HL-60 (cell line): ENCODE data around the gene DUOX2.

Source experiments
- DNase-seq, 2 experiments: peaks; one replicate each; pipeline ENCODE4 v3.0.0-alpha.2; 2010 to 2020; ENCODE audit warnings: low read depth in 1 of 2, low spot score in 1 of 2
- H3K27ac ChIP-seq: fragments of 250-450 bp; sonication (Bioruptor Pico); replicated peaks from 2 replicates; pipeline ENCODE4 v1.5.1; 2020; ENCODE audit warnings: mild to moderate bottlenecking, moderate library complexity
- H3K27me3 ChIP-seq: fragments of 250-450 bp; sonication (Bioruptor Pico); 2 replicates; pipeline ENCODE4 v1.5.1; 2021; ENCODE audit warnings: mild to moderate bottlenecking, moderate library complexity; ENCODE audit not compliant: insufficient read depth, poor library complexity, severe bottlenecking
- H3K4me3 ChIP-seq: replicated peaks from 2 replicates; pipeline ENCODE4 v1.5.1; 2011; ENCODE audit warnings: mild to moderate bottlenecking, control low read depth, low read length; ENCODE audit not compliant: insufficient read depth
- GABPA ChIP-seq: IDR thresholded peaks from 2 replicates; pipeline ENCODE4 v1.6.1; 2012; ENCODE audit warnings: low read depth
- POLR2AphosphoS5 ChIP-seq: IDR thresholded peaks from 2 replicates; pipeline ENCODE4 v1.6.1; 2012; ENCODE audit warnings: low read depth
- SPI1 ChIP-seq: IDR thresholded peaks from 2 replicates; pipeline ENCODE4 v1.6.1; 2012; ENCODE audit warnings: low read depth, mild to moderate bottlenecking, borderline replicate concordance
- long read RNA-seq: library from polyadenylated mRNA; unstranded; transcript quantifications from one replicate; pipeline ENCODE4 v2.0.0, GENCODE V29; 2020
- TF ChIP-seq, protein P1 (sequence below): IDR thresholded peaks from 2 replicates; pipeline ENCODE4 v1.6.1; 2012; ENCODE audit warnings: low read depth; ENCODE audit not compliant: insufficient replicate concordance
- TF ChIP-seq, protein P2 (sequence below): IDR thresholded peaks from one replicate; pipeline ENCODE4 v1.5.1; 2011; ENCODE audit warnings: low read length, control low read depth, inconsistent platforms; ENCODE audit not compliant: insufficient read depth

DUOX2 gene
- long read RNA-seq, result 0 reads

DNA sequence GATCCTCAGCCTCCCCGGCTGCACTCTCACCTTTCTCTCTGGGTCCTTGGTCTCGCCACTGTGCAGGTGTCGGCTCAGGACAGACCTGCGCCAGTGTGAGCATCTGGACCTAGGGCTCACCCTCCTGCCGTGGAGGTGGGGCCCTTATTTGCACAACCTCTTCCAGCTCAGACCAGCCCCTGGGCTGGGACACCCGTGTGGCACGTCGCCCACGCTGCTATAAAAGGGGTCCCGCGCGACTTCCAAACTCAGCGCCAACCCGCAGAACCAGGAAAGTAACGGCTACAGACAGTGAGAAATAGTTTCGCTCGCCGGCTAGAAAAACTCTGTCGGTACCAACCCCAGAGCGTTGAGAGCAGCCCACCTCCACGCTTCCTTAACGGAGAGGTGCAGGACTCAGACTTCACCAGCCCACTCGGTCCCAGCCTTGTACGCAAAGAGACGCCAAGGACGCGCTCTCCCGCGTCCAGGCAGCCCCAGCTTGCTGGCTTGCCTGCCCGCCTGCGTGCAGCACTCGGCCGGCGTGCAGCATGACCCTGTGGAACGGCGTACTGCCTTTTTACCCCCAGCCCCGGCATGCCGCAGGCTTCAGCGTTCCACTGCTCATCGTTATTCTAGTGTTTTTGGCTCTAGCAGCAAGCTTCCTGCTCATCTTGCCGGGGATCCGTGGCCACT is at the start of gene DUOX2, which contains the start of gene DUOXA2:
DUOX2 (minus strand) TSS at position 97 of the 675 bp plus-strand sequence. CDS start 761 bp downstream, outside the sequence.
DUOXA2 (plus strand) TSS at position 251 of the 675 bp plus-strand sequence; CDS start at position 531, 280 bp downstream.
- Histone ChIP-seq H3K27me3 (peaks cover 72% of the 10 kb centered on the region), H3K4me3 (no peak within 1 kb of the TSS), H3K27ac (no peak within 1 kb of the TSS)
- TF ChIP-seq, protein P1, sequence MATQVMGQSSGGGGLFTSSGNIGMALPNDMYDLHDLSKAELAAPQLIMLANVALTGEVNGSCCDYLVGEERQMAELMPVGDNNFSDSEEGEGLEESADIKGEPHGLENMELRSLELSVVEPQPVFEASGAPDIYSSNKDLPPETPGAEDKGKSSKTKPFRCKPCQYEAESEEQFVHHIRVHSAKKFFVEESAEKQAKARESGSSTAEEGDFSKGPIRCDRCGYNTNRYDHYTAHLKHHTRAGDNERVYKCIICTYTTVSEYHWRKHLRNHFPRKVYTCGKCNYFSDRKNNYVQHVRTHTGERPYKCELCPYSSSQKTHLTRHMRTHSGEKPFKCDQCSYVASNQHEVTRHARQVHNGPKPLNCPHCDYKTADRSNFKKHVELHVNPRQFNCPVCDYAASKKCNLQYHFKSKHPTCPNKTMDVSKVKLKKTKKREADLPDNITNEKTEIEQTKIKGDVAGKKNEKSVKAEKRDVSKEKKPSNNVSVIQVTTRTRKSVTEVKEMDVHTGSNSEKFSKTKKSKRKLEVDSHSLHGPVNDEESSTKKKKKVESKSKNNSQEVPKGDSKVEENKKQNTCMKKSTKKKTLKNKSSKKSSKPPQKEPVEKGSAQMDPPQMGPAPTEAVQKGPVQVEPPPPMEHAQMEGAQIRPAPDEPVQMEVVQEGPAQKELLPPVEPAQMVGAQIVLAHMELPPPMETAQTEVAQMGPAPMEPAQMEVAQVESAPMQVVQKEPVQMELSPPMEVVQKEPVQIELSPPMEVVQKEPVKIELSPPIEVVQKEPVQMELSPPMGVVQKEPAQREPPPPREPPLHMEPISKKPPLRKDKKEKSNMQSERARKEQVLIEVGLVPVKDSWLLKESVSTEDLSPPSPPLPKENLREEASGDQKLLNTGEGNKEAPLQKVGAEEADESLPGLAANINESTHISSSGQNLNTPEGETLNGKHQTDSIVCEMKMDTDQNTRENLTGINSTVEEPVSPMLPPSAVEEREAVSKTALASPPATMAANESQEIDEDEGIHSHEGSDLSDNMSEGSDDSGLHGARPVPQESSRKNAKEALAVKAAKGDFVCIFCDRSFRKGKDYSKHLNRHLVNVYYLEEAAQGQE, result no peak
- TF ChIP-seq, protein P2, sequence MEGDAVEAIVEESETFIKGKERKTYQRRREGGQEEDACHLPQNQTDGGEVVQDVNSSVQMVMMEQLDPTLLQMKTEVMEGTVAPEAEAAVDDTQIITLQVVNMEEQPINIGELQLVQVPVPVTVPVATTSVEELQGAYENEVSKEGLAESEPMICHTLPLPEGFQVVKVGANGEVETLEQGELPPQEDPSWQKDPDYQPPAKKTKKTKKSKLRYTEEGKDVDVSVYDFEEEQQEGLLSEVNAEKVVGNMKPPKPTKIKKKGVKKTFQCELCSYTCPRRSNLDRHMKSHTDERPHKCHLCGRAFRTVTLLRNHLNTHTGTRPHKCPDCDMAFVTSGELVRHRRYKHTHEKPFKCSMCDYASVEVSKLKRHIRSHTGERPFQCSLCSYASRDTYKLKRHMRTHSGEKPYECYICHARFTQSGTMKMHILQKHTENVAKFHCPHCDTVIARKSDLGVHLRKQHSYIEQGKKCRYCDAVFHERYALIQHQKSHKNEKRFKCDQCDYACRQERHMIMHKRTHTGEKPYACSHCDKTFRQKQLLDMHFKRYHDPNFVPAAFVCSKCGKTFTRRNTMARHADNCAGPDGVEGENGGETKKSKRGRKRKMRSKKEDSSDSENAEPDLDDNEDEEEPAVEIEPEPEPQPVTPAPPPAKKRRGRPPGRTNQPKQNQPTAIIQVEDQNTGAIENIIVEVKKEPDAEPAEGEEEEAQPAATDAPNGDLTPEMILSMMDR, result no peak
- TF ChIP-seq GABPA (no peak), POLR2AphosphoS5 (no peak)
- no peak for DNase-seq

DNA sequence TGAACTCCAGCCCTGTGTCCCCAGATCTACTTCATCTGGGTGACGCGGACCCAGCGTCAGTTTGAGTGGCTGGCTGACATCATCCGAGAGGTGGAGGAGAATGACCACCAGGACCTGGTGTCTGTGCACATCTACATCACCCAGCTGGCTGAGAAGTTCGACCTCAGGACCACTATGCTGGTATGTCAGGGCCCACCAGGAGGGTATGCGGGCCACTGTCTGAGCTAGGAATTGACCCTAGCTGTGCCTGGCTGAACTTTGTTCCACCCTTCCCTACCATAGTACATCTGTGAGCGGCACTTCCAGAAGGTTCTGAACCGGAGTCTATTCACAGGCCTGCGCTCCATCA is 49.5 kb upstream of the DUOX2 start:
- no peaks in the 10 kb centered on the region for H3K27me3 ChIP-seq
- H3K4me3 ChIP-seq, result no peak overlapping the region
- TF ChIP-seq, protein P2, result no peak
- H3K27ac ChIP-seq, result no peak overlapping the region
- no peak for DNase-seq

DNA sequence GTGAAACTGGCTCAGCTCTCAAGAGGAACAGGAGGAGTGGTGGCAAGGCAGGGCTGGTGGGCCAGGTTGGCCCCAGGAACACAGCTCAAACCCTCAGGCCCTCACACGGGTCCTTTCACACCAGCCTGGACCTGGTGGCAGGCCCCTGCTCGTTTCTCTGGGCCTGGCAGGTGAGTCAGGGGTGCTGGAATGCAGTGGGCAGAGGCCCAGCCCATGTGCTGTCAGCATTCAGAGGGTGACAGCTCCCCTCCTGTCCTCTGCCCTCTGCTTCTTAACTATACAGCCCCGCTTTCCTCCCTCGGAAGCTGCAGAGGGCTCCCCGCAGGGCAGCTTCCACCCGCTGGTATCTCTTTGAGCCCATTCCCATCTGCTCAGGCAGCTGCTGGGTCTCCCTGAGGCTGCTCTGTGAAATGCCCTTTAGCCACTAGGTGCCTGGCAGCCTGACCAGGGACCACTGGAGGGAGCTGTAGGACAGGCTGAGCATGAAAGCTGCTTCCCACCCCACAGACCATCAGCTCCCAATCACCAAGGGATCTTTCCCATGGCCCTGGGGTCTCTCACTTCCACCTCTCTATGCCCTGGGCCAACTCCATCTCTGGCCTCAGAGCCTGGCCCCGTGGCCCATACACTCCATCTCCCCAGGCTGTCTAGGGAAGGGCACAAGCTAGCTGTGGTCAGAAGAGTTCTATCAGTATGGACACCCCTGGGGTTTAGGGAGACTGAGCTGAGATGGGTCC is 49.0 kb upstream of the DUOX2 start:
- TF ChIP-seq, protein P1, result no peak
- TF ChIP-seq GABPA, result no peak
- TF ChIP-seq, protein P2, result peak; percentile 95

DNA sequence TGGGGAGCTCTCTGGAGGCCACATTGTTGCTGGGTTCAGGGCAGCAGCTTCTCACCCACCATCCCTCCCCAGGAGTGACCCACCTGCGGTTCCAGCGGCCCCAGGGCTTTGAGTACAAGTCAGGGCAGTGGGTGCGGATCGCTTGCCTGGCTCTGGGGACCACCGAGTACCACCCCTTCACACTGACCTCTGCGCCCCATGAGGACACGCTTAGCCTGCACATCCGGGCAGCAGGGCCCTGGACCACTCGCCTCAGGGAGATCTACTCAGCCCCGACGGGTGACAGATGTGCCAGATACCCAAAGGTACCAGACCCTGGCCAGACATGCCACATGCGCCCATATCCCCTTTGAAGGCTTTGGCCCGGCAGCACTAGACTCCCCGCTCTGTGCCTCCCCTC is 47.7 kb upstream of the DUOX2 start:
- no peak overlapping the region for H3K27ac ChIP-seq
- TF ChIP-seq, protein P2, result no peak
- TF ChIP-seq SPI1 (no peak), POLR2AphosphoS5 (no peak), GABPA (no peak)
- TF ChIP-seq, protein P1, result no peak
- no peaks in the 10 kb centered on the region for H3K27me3 ChIP-seq
- no peak for DNase-seq
- no peak overlapping the region for H3K4me3 ChIP-seq

More for the DNA sequence above, 49.0 kb upstream of the DUOX2 start:
- no peaks in the 10 kb centered on the region for H3K27me3 ChIP-seq
- DNase-seq, result peak; percentile 51 to 78
- H3K4me3 ChIP-seq, result no peak overlapping the region
- H3K27ac ChIP-seq, result no peak overlapping the region
